Kidney (tissue), 14 donors: ENCODE data around the gene MAP7. TPM values are rescaled to one million over a fixed set of nuclear protein-coding genes. Genes with fewer than 3 reads are reported as not detected.
"Not testable (repeated sequence)": the region's sequence is repeated elsewhere in the genome, so short reads cannot be mapped to it uniquely, and the experiment has no call there.

Experiments used
- DNase-seq, 5 donors: peaks; one replicate each; pipeline ENCODE4 v3.0.0-alpha.2; 2013 to 2020
- FAIRE-seq: peaks from 2 replicates; lab custom pipeline; 2012; peaks lifted over from hg19 to GRCh38; lab: Jason Lieb, UNC
- H3K27ac ChIP-seq, 2 donors: one replicate each; pipeline ENCODE4 v1.7.0; 2013; ENCODE audit warnings: low read depth in 2 of 2, low read length in 2 of 2, inconsistent platforms in 1 of 2
- H3K27me3 ChIP-seq: one replicate; pipeline ENCODE4 v1.7.1; 2013; ENCODE audit warnings: low read length, inconsistent platforms; ENCODE audit not compliant: control insufficient read depth, insufficient read depth
- H3K36me3 ChIP-seq, 3 donors: one replicate each; pipeline versions ENCODE4 v1.7.0 to v1.7.1; 2013; ENCODE audit warnings: low read length in 3 of 3, control low read depth in 1 of 3, inconsistent platforms in 1 of 3; ENCODE audit not compliant: insufficient read depth in 3 of 3, control insufficient read depth in 2 of 3
- H3K4me1 ChIP-seq, 3 donors: one replicate each; pipeline versions ENCODE4 v1.7.0 to v1.7.1; 2013; ENCODE audit warnings: low read length in 3 of 3, inconsistent platforms in 1 of 3, low read depth in 1 of 3; ENCODE audit not compliant: control insufficient read depth in 2 of 3, insufficient read depth in 2 of 3
- H3K4me3 ChIP-seq, 3 donors: one replicate each; pipeline versions ENCODE4 v1.7.0 to v1.8.1; 2013; ENCODE audit warnings: low read length in 3 of 3, control low read depth in 1 of 3, inconsistent platforms in 1 of 3
- H3K9ac ChIP-seq, 3 donors: one replicate each; pipeline versions ENCODE4 v1.7.0 to v1.7.1; 2013; ENCODE audit warnings: low read length in 3 of 3, control low read depth in 1 of 3, inconsistent platforms in 1 of 3
- H3K9me3 ChIP-seq, 3 donors: one replicate each; pipeline versions ENCODE4 v1.7.0 to v1.7.1; 2013; ENCODE audit warnings: low read length in 3 of 3, control low read depth in 1 of 3, inconsistent platforms in 1 of 3; ENCODE audit not compliant: control insufficient read depth in 2 of 3, insufficient read depth in 1 of 3
- CTCF ChIP-seq: IDR thresholded peaks from 3 replicates; pipeline ENCODE4 v1.5.1; 2012; ENCODE audit warnings: mild to moderate bottlenecking, moderate library complexity, borderline replicate concordance; ENCODE audit not compliant: insufficient read depth; ENCODE audit errors: extremely low read depth
- intact Hi-C: fragments of 100-400 bp; cut with DNase I; formaldehyde crosslinking; loops from one replicate; pipeline ENCODE4 v1.11.1; 2022
- polyA plus RNA-seq: library from polyadenylated mRNA; stranded (reverse); fragments of 350-450 nt; fragmentation: Illumina TruSeq; extraction: RNeasy Lipid Tissue Mini Kit (QIAGEN cat#74804); gene quantifications from one replicate; pipeline ENCODE4 v1.2.3, GENCODE V29; 2014; ENCODE audit warnings: low read depth, low replicate concordance; ENCODE audit not compliant: insufficient read depth
- total RNA-seq: library from RNA; stranded (reverse); fragmentation: NEBNext Ultra II Directional; extraction: Animal tissue kit (Norgen Biotek cat#: 25700); gene quantifications from one replicate; pipeline ENCODE4 v1.2.1, GENCODE V29; 2021
- donor health status: control.
- donor health status: control.
- donor health status: control.
- donor health status: control.
- donor health status: control.
- donor health status: DM: yes; HTN: yes; CAD: no.
- donor health status: Normal renal cell carcinoma (clear cell type).

MAP7 gene
- total and polyA plus RNA-seq, 2 donors from 2014 or later: 16.0 to 40.0 TPM

- no peak for TF ChIP-seq CTCF
- Histone ChIP-seq H3K36me3 (no peaks in the 10 kb centered on the region), H3K4me1 (no peaks in the 10 kb centered on the region), H3K27me3 (no peaks in the 10 kb centered on the region), H3K4me3 (no peak overlapping the region), H3K9me3 (no peaks in the 10 kb centered on the region), H3K9ac (no peak overlapping the region), H3K27ac (no peak overlapping the region)
- FAIRE-seq: no peak
- intact Hi-C loops: no loop called here
- no peak for DNase-seq
Measured at GRCh38 chr6:136396908-136397307, 153.3 kb downstream of the MAP7 start.

GRCh38 chr6:136390959-136391358 lies 159.3 kb downstream of the MAP7 start:
- FAIRE-seq, DNase-seq, H3K4me3 ChIP-seq, H3K4me1 ChIP-seq, H3K27ac ChIP-seq, H3K27me3 ChIP-seq, intact Hi-C loops, H3K36me3 ChIP-seq, H3K9ac ChIP-seq, H3K9me3 ChIP-seq: not testable (repeated sequence)

GRCh38 chr6:136387316-136387715 lies 162.9 kb downstream of the MAP7 start:
- Histone ChIP-seq H3K4me3 (no peak overlapping the region), H3K4me1 (no peaks in the 10 kb centered on the region), H3K36me3 (peaks cover 0 to 8% (median 0%) of the 10 kb centered on the region in 3 donors), H3K27me3 (no peaks in the 10 kb centered on the region), H3K27ac (no peak overlapping the region), H3K9me3 (no peaks in the 10 kb centered on the region), H3K9ac (no peak overlapping the region)
- FAIRE-seq (no peak), DNase-seq (no peak)
- TF ChIP-seq CTCF: no peak
- intact Hi-C loops: no loop called here

GRCh38 chr6:136383268-136383937 lies 166.8 kb downstream of the MAP7 start:
- intact Hi-C loops: no loop called here
- no peak overlapping the region for H3K27ac ChIP-seq
- TF ChIP-seq CTCF: no peak
- H3K27me3 ChIP-seq: no peaks in the 10 kb centered on the region
- no peak overlapping the region for H3K9ac ChIP-seq
- no peak for FAIRE-seq
- H3K36me3 ChIP-seq: peaks cover 0 to 3% (median 0%) of the 10 kb centered on the region in 3 donors
- no peaks in the 10 kb centered on the region for H3K4me1 ChIP-seq
- H3K9me3 ChIP-seq: no peaks in the 10 kb centered on the region
- H3K4me3 ChIP-seq: no peak overlapping the region
- DNase-seq: no peak
